Glomerular visceral epithelial cell (primary cell): ENCODE data around the gene YPEL1.

ENCODE experiments used
- DNase-seq: peaks from one replicate; pipeline ENCODE4 v3.0.0-alpha.2; 2016; ENCODE audit errors: extremely low spot score

Gene YPEL1

DNA sequence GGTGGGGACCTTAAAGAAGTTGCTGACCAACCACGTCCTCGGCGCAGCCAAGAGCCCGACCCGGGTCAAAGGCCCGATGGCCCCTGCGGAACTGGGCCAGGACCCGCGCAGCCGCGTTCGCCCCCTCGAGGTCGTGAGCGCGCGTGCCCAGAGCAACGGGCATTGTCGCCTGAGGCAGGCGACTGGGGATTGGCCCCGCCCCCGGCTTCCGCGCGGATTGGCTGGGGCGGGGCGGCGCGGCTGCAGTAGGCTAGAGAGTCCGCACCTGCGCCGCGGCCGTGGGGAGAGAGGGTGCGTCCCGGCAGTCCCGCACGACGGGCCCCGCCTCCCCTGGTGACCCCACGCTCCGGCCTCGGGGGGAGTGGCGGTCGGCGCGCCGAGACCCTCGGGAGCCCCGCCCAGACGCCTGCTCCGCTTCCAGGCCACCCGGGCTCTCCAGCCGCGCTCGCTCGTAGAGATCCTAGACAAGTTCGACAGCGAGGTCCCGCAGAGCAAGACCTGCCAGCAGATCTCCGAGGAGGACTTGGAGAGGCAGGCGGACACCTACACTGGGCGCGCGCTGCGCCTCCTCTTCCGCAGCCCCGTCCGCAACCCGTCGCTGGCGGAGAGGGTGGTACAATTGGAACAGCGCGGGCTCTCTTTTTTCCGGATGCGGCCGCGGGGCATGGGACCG lies 78.1 kb downstream of the YPEL1 start:
- no peak for DNase-seq

DNA sequence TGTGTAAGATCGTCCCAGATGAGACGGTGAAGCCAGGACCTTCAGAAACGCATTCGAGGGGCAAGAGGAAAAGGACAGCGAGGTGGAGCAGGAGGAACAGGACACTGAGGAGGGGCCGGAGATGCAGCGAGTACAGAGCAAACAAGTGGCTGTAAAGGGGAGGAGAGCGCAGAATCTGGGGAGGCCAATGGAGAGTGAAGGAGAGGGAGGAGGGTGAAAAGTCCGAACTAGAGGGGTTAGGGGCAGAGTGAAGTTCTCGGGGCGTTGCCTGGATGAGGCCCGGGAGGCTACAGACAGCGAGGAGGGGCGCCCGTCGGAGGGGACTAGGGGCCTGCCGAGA lies 78.6 kb downstream of the YPEL1 start:
- no peak for DNase-seq

DNA sequence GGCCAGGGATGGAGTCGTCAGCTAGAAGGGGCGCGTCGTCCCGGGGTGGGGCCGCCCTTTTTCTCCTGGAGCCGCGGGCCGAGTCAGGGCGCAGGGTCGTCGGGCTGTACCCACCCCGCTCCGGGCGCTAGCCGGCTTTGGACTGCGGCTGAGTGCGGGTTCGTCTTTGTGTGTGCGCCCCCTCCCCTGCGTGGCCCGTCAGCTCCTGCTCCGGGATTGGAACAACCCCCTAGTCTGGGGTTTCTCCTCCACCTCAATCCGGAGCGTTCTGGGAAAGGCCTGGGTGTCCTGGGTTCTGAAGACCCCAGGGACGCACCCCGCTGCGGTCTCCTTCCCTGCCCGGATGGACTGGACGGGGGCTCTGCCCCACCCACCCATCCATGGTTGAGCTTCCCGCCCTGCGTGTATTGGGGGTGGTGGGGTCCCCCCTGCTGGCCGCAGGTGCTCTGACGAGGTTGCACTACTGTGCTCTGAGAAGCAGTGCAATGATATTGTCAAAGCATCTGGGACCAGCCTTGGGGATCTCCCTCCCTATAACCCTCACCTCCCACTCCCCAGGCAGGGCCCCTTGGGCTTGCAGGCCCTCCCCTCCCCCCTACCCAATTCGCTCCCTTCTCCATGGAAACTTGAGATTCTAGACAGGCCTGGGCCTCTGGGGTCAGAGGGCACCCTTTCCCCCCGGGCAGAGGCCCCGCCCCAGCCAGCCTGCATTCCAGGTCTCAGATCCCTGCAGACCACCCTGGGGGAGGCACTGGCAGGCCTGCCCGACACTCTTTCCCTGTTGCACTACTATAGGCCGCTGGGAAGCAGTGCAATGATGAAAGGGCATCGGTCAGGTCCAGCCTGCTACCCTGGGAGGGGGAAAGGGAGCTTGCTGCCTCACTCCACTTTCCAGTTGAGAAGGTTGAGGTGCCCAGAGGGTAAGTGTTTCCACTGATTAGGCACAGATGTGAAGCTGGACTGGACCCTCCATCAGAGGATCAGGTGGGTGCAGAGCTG lies 82.7 kb downstream of the YPEL1 start:
- no peak for DNase-seq

DNA sequence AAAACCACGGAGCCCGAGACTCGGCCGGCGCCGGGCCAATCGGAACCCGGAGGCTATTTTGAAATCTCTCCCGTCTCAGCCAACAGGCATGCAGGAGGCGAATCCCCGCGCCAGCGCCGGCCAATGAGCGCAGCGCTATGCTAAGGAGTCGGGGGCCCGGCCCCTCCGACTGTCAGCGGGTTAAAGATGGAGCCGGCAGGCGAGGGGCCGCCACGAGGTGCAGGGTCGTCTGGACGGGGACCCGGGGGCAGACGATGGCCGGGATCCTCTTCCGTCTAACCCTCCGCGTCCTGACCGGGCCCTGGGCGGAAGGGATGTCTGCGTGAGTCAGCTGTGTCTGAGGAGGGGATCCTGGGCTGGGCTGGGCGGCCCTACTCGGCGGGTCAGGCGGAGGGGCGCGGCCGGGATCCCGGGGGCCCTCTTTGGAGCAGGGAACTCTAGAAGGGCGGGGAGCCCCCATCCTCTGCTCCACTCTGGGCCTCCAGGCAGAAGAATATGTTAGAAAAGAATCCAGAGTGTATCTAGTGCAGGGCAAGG lies 83.5 kb downstream of the YPEL1 start:
- DNase-seq = peak; percentile 82

DNA sequence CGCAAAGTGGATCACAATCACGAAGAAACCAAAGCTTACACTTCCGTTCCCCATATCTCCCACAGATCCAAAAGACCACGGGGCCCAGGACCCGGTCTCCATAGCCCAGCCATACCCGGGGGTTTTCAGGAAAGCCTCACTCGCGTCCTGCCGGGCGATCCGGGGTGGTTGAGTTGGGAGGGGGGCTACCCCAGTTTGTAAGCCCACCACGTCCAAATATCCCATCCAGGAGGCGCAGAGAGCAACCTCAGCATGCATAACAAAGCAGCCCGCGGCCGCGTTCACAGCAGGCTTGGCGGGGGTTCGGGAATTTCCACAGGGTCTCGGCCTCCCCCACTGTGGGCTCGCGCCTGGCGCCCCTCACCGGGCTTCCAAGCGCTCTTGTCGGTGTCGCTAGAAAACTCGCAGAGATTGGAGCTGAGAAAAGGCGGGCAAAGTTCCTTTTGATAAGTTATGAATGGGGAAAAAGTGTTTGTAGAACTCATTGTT lies 84.0 kb downstream of the YPEL1 start:
- no peak for DNase-seq

DNA sequence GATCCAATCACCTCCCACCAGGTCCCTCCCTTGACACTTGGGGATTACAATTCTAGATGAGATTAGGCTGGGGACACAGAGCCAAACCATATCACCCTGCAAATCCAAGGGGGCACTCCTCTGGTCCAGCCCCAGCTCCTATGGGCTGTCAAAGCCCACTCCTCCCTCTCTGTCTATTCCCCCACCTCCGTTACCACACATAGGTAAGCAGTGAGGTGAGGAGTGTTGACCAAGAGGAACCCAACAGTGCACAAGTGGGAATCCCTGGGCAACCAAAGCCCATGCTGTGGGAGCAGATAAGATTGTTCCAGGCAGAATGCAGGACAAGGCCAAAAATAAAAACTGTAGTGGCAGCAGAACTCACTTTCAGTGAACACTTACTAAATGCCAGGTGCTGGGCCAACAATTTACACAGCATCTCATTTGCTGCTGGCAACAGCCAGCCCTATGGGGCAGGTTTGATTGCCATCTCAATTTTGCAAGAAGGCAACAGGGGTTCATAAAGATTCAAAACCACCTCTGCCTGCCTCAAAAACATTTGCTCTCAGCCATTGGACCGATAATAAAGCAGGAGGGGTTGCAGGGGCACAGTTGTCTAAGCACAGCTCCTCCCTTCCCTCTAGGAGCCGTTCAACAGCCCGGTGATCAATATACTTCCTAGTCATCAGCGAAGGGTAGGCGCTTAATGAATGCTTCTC lies 84.6 kb downstream of the YPEL1 start:
- DNase-seq = no peak

DNA sequence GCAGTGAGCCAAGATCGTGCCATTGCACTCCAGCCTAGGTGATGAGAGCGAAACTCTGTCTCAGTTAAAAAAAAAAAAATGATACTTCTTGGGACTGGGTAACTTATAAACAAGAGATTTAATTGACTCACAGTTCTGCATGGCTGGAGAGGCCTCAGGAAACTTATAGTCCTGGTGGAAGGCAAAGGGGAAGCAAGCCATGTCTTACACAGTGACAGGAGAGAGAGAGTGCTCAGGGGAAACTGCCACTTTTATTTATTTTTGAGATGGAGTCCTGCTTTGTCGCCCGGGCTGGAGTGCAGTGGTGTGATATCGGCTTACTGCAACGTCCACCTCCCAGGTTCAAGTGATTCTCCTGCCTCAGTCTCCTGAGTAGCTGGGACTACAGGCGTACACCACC lies 85.3 kb downstream of the YPEL1 start:
- DNase-seq = no peak
